Tibial nerve (tissue), 4 donors: ENCODE measurements around the gene KSR2.

Experiments
- CTCF ChIP-seq, 5 experiments: fragments of 200-600 bp in 3 of 5; fragments of 450-650 bp in 2 of 5; sonication (generic) in 3 of 5; IDR thresholded peaks; one replicate each; pipeline ENCODE4 v1.5.1; 2016 to 2019; ENCODE audit warnings: antibody characterized with exemption in 5 of 5, mild to moderate bottlenecking in 3 of 5, moderate library complexity in 2 of 5
- EP300 ChIP-seq, 2 donors: sonication (generic); formaldehyde crosslinking; IDR thresholded peaks; one replicate each; pipeline ENCODE4 v1.6.1; 2017; ENCODE audit warnings: antibody characterized with exemption in 2 of 2, mild to moderate bottlenecking in 1 of 2
- POLR2A ChIP-seq, 2 donors: fragments of 450-650 bp; IDR thresholded peaks; one replicate each; pipeline ENCODE4 v1.6.1; 2017; ENCODE audit warnings: antibody characterized with exemption in 2 of 2, mild to moderate bottlenecking in 2 of 2, moderate library complexity in 2 of 2

GRCh38 chr12:117865505-117865904, 103.3 kb downstream of the KSR2 start:
- TF ChIP-seq POLR2A (IDR thresholded peaks at IDR 0.05) (no peak), EP300 (IDR thresholded peaks at IDR 0.05) (no peak), CTCF (IDR thresholded peaks at IDR 0.05) (no peak)
